ENCODE measurements around the gene MAPKBP1.
A peak's percentile ranks its signal among the peaks of the same experiment; 100 is the strongest.

Gene MAPKBP1

DNA sequence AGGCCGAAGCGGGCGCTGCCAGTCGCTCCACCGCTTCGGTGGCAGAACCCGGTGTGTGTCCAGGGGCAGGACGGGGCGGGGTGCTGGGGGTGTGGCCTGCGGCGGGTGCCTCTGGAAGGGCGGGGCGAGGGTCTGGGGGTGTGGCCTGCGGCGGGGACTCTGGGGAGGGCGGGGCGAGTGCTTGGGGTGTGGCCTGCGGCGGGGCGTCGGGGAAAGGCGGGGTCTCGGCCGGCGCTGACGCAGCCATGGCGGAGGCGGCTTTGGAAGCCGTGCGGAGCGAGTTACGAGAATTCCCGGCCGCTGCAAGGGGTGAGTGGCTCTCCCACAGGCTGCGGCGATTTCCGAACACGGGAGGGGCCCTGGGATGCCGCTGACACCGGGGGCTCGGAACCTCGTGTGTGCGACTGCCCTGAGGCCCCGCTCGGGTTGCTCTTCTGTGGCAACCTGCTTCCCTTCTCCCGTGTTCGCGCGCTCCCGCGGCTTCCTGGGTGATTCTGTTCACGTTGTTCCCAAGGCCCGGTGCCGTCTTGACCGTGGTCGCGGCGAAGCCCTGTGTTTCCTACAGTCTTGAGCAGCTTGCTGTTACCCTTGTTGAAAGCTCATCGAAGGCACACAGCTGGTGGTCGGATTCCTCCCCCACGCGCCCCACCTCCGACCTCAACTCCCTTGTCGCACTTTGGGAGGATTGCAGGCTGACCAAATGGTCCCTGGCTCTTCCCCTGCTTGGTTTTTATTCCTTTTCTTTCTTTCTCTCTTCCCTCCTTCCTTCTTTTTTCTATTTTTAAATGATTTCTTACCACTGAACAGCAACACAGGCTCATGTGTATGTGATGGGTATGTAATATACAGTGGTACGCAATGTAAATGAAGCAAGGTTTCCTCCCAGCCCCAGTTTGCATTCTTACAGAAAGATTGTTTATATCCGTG is 53.9 kb downstream of the MAPKBP1 start, which contains the start of gene JMJD7:
TSS of gene JMJD7 (plus strand) at position 213 of the 927 bp plus-strand sequence. CDS start at position 246, 33 bp downstream.
- DNase-seq = peak; percentile 82 to 99 (median 93)

DNA sequence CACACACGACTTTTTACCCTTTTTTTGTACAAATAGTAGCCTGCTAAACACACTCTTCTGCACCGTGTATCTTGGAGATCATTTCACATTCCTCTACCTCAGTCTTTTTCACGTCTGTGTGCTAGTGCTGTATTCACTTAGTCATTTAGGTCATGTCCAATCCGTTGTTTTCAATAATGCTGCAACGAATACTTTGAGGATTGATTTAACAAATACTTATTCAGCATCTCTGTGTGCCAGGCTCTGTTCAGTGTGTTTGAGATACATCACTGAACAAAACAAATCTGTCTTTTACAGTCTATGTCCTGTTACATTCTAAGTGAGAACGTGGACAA is 54.5 kb downstream of the MAPKBP1 start:
- no peak for DNase-seq

DNA sequence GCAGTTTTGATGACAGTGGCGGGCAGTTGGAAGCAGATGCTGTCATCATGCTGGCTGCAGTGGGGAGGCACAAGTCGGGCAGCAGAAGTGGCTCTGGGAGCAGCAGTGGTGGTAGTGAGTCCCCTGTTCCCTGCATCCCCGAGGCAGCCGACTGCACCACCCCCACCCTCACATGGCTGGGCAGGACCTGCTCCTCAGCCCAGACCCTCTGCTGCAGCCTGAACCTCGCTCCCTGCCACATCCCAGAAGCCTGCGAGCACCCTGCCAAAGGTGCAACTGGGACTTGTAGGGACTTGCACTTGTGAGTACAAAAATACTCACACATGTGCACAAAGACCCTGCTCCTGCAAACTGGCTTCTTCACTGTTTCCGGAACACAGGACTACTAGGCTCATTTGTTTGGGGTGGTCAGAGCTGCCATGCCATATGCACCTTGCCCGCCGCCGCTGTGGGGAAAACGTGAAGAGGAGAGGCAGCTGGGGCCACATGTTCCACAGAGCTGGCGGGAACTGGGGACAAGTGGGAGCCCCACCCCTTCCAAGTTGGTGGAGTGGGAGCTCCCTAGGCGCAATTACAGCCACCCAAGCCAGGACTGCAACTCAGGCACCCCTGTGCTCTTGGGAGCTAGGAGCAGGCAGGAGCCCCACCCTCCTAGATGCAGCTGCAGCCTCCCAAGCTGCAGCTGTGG is 55.8 kb downstream of the MAPKBP1 start:
- DNase-seq = no peak

DNA sequence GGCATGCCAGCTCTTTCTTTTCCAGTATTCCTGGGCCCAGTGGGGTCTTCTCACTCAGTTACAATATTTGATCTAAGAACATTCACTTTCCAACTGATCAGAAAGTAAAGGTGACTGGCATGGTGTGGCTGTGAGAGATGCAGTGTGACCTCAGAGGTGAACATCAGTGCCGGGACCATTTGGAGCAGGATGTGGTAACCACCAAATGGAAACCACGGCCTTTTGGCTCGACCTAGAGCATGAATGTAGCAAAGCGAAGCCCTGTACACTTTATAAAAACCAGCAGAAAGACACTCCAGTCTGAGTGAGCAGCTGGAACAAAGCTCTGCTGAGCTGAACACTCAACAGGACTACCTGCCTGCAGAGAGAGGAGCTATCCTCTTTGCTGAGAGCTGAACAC is 57.0 kb downstream of the MAPKBP1 start:
- peak in 2 of 5 experiments; percentile 58 to 93 for DNase-seq

DNA sequence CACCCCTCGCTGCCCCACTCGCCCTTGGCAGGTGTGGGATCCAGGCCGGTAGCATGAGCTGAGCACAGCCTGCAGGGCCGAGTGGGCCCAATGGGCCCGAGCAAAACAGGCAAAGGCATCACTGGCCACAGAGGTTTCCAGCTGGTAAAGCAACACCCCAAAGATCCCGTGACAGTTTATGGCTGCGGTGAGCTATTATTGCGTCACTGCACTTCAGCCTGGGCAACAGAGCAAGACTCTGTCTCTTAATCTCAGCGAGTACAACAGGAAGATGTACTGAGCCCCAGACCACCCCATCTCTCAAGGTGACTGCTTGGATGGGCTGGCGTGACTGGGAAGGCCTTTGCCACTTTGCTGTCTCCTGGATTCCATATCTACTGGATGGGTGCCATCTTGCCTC is 57.9 kb downstream of the MAPKBP1 start:
- DNase-seq = no peak

DNA sequence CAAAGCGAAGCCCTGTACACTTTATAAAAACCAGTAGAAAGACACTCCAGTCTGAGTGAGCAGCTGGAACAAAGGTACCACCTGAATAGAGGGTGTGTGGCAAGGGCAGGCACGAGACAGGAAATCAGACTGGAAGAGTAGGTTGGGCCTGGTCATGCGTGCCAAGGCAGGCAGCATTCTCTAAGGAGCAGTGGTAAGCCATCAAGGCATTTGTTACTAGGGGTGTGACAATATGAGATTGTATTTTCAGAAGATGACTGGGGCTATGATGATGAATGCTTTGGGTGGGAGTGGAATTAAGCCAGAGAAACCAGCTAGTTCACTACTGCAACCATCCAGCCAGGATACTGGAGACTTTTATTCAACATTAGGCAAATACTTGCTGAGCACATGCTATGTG is 58.6 kb downstream of the MAPKBP1 start:
- peak in 1 of 5 experiments; percentile 43 for DNase-seq

DNA sequence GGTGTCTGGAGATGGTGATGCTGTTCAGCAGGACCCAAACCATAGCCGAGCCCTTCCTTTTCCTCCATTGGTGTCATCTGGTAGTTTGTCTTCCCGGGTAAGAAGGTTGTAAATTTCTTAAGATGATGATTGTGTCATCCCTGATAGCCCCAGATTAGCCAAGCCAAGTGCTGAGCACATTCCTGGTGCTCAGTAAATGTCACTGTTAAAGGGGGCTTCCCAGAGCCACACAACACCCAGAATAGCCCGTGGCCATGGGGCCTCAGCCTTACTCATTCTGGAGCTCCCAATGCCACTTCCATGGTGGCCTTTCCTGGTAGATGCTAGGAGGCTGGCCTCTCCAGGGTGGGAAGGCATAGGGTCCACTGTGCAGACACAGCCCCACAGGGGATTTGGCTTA is 59.8 kb downstream of the MAPKBP1 start:
- no peak for DNase-seq

DNA sequence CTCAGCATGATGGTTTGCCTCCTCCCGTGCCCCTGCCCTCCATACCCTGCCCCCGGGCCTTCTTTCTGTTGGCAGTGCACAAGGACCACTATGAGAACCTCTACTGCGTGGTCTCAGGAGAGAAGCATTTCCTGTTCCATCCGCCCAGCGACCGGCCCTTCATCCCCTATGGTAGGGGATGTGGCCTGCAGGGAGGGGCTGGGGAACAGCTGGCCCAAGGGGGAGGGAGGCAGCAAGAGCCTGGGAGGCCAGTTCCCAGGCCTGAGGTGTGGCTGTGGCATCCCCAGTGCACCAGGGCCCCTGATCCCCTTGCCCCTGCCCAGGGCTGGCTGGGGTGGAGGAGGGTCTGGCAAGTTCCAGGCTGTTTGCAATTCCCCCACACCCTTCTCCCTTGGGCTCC is 61.8 kb downstream of the MAPKBP1 start:
- DNase-seq = no peak

DNA sequence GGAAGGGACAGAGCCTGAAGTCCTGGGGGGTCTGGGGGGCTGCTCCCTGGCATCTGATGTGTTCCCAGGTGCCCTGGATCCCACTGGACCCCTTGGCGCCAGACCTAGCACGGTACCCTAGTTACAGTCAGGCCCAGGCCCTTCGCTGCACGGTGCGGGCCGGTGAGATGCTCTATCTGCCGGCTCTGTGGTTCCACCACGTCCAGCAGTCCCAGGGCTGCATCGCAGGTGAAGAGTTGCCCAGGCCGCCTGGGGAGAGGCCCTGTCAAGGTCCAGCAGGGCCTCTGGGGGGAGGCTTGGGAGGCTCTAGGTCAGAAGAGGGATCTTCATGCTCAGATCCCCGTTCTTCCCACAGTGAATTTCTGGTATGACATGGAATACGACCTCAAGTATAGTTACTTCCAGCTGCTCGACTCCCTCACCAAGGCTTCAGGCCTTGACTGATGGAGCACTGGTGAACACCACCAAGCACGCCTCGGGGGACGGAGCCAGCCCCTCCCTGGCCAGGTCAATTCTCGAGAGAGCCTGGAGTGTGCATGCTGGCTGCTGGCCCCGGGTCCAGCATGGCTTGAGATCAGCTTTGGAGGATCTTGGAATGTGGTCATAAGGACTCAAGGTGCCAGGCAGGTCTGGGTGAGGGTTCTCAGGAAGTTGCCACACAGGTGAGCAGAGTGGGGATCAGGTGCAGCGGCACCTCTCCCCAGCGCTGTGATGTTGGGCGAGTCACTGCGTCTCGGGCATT is 62.6 kb downstream of the MAPKBP1 start:
- no peak for DNase-seq

DNA sequence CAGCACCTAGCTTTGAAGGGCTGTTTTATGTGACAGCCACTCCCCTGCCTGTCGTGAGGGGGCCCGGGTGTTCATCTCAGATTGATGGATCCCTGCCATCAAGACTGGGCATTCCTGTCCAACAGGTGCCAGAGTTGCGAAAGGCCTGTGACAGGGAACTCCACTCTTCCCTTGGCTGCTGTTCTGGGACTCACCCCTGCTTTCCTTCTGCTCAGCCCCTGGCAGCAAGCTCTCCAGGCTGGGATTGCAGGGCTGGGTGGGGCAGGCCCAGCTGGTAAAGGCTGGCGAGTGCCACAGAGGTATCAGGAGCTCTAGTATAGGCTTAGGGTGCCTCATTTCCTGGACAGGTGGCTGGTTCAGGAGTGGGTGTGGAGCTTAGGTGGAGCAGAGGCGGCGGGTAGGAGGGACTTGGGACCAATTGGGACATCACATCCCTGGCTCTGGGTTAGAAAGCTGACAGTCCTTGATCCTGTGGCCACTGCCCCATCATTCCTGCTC is 64.2 kb downstream of the MAPKBP1 start, which contains the start of gene PLA2G4B:
TSS of gene PLA2G4B (plus strand) at position 448 of the 498 bp plus-strand sequence. CDS start 67 bp downstream, outside the sequence.
- no peak for DNase-seq

DNA sequence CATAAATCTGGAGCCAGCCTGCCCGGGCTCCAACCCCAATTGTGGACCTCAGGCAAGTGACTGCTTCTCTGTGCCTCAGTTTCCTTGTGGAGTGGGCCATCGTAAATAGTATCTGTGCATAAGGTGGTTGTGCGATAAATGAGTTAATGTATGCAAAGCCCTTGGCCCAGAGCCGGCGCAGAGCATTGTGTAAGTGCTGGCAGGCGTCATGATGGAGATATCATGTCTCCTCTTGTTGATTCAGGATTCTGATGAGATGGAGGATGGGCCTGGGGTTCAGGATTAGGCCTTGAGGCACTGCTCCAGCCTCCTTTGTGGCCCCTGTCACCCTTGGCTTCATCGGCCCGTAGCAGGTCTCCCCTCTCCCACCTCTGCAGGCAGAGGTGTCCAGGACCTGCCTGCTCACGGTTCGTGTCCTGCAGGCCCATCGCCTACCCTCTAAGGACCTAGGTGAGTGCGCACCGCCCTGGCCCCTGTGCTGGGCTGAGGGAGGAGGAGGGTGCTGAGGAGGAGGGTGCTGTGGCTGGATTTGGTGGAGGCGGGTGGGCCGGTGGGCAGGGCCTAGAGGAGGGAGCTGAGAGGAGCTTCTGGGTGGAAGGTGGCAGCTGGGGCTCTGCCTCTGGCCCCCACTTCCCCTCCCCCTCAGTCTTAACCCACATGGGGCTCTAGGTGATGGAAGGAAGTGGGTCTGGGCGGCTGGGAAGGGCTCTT is 65.7 kb downstream of the MAPKBP1 start:
- no peak for DNase-seq

DNA sequence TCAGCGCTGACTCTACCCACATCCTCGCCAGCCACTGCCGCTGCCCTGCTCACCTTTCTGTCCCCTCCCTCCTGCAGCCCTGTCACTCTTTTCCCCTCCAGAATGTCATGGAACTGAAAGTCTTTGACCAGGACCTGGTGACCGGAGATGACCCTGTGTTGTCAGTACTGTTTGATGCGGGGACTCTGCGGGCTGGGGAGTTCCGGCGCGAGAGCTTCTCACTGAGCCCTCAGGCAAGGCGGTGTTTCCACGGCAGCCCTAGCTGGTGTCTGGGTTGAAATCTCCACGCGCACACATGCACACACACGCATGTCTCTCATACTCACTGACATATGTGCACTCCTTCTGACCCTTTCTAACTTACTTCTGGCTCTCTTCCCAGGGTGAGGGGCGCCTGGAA is 66.4 kb downstream of the MAPKBP1 start:
- DNase-seq = no peak

DNA sequence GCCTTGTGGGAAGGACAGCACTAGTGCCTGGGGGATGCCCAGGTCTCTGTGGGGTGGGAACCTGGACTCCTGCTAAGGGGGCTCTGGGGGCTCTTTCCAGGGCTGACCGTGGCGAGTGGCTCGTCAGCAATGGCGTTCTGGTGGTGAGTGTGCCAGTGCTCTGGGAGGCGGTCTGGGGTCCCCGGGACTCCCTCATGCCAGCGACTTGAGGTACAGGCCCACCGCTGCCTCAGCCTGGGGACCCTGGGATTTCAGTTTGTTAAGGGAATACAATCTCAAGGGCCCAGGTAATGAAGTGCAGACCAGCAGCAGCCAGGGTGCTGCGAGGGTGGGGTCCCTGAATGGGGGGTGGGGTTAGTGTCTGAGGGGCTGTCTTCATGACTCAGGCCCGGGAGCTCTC is 66.8 kb downstream of the MAPKBP1 start:
- DNase-seq = no peak

DNA sequence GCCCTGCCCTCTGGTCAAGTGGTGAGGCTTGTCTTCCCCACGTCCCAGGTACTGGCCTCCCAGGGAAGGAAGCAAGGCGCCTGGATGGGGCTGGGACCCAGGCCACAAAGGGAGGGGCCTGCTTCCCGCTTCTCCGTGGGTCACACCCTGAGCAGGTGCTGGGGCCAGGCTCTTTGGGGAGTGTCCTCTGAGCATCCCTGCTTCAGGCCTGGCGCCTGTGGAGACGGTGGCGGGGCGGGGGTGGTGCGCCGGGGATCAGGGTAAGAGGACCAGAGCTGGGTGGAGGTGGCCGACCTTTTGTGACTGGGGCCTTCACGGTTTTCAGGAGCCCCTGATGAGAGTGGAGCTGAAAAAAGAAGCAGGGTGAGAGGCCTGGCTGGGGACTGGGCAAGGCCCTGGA is 67.9 kb downstream of the MAPKBP1 start:
- no peak for DNase-seq

DNA sequence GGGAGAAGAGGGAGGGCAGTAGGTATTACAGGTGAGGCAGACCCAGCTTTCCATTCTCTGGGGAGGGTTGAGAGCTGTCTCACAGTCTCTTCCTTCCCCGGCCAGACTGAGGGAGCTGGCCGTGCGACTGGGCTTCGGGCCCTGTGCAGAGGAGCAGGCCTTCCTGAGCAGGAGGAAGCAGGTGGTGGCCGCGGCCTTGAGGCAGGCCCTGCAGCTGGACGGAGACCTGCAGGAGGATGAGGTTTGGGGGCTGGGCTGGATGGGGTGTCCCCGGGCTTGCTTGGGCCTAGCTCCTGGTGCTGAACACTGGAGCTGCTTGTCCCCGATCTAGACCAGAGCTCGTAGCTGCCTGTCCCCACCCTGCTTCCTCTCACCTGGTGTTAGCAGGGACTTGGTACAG is 69.3 kb downstream of the MAPKBP1 start:
- DNase-seq = no peak

DNA sequence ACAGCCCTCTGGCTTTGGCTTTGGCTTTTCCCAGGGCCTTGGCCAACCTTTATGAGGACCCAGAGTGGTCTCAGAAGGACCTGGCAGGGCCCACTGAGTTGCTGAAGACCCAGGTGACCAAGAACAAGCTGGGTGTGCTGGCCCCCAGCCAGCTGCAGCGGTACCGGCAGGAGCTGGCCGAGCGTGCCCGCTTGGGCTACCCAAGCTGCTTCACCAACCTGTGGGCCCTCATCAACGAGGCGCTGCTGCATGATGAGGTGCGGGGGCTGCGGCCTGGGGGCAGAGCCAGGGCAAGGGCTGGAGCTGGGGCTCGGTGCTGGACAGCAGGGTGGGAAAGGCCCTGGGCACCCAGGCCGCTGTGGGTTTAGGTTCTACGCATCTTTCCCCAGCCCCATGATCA is 70.5 kb downstream of the MAPKBP1 start:
- DNase-seq = no peak

DNA sequence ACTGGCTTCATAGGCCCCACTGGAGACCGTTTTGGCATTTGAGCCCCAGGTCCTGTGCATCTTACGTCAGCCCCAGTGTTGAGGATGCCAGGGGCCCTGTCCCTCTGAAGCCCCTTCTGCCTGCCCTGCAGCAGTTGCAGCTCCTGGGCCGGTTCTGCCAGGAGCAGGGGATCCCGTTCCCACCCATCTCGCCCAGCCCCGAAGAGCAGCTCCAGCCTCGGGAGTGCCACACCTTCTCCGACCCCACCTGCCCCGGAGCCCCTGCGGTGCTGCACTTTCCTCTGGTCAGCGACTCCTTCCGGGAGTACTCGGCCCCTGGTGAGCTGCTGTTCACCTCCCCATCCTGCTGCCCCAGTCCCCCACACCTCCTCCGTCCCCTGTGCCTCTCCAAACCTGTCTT is 72.9 kb downstream of the MAPKBP1 start:
- DNase-seq = no peak

DNA sequence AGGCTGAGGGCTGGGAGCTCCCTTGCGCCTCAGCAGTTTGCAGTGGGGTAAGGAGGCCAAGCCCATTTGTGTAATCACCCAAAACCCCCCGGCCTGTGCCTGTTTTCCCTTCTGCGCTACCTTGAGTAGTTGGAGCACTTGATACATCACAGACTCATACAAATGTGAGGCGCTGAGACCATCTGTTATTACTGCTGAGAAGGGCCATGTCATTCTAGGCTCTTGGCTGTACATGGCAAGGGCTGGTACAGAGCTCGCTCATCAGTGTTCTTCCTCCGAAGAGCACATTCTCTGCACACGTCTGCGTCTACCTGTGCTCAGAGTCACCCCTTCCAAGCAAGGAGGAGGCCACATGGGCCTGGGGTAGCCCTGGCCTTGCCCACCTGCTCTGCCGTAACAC is 73.7 kb downstream of the MAPKBP1 start:
- DNase-seq = no peak

DNA sequence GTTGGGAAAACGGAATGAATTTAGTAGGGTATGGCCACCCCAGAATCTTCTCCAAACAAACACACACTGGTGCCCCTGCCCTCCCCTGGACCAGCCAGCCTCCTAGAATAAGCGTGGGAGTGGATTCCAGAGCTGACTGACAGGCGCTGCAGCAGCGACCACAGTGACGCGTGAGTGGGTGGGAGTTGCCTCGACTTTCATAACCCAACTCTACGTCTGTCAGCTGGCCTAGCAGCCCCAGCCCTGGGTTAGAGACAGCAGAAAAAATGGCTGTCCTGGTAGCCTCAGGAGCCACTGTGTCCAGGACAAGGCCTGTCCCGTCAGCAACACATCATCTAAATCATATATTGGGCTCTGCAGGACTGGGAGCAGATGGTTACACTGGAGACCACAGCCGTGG is 74.3 kb downstream of the MAPKBP1 start:
- DNase-seq = peak in 2 of 5 experiments; percentile 38

DNA sequence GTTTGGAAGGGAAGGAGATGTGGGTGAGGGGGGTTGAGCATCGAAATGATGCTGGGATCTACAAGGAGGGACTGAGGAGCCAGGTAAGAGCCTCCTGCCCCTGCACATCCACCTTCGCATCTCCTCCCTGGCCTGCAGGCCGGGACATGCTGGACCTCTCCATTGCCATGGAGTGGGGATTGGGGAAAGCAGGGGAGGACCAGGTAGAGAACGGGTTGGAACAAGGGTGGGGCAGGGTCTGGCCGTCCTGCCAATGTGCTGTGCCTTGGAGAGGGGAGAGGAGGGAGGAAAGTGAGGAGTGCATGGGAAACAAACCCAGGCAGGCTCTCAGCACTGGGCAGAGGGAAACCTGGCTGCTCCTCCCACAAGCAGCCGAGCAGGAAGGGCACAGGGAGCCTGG is 74.9 kb downstream of the MAPKBP1 start:
- DNase-seq = no peak

DNA sequence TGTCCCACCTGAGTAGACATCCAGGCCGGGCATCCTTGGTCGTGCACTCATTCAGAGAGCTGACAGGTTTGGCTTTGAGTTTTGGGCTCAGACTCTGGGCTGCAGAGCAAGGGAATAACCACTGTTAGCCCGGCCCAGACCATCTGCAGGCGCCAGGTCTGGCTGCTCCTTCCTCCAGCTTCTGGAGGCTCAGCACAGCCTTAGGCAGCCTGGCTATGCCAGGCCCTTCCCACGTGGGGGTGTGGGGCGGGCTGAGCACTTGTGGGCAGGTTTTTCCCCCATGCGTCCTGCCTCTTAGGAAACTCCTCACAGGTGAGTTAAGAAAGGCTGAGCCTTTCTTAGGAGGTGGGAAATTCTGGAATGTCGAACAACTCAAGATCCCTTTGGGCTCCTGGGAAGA is 75.6 kb downstream of the MAPKBP1 start:
- DNase-seq = no peak

DNA sequence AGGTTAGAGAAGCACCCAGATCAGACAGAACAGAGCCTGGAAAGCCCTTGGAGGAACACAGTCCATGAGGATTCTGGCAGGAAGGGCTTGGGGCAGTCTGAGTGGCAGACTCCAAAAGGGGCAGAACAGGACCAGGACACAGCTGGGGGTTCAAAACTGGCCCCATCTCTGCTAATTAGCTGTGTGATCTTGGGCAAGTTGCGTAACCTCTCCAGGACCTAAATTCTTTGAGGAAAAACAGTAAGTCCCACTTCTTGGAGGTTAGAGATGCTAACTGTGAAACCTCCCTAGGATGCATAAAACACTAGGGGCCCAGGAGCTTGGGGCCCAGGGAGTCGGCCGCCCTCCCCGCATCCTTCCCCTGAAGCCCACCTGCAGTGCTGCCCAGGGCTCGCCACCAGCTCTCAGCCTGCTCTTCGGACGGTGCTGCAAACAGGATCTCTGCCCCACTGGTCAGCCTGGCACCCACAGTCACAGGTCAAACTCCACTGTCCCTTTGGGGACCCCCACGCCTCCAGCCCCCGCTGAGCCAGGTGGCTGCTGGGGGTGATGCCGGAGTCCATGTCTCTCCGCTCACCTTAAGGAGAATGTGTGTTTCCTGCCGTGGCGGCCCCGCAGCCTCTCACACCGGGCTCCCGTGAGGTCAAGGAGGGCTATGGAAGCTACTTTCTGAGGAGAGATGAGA is 76.3 kb downstream of the MAPKBP1 start:
- DNase-seq = no peak
